GM21381 (cell line): ENCODE data around the gene MBOAT1.
A peak's percentile ranks its signal among the peaks of the same experiment; 100 is the strongest.
"Not testable (repeated sequence)": the region's sequence is repeated elsewhere in the genome, so short reads cannot be mapped to it uniquely, and the experiment has no call there.

Source experiments
- ATAC-seq: cut with Tn5 transposase; IDR thresholded peaks from one replicate; pipeline ENCODE4 v1.9.1; 2021; ENCODE audit warnings: mild to moderate bottlenecking, moderate library complexity; ENCODE audit not compliant: unreplicated experiment

Gene MBOAT1

DNA sequence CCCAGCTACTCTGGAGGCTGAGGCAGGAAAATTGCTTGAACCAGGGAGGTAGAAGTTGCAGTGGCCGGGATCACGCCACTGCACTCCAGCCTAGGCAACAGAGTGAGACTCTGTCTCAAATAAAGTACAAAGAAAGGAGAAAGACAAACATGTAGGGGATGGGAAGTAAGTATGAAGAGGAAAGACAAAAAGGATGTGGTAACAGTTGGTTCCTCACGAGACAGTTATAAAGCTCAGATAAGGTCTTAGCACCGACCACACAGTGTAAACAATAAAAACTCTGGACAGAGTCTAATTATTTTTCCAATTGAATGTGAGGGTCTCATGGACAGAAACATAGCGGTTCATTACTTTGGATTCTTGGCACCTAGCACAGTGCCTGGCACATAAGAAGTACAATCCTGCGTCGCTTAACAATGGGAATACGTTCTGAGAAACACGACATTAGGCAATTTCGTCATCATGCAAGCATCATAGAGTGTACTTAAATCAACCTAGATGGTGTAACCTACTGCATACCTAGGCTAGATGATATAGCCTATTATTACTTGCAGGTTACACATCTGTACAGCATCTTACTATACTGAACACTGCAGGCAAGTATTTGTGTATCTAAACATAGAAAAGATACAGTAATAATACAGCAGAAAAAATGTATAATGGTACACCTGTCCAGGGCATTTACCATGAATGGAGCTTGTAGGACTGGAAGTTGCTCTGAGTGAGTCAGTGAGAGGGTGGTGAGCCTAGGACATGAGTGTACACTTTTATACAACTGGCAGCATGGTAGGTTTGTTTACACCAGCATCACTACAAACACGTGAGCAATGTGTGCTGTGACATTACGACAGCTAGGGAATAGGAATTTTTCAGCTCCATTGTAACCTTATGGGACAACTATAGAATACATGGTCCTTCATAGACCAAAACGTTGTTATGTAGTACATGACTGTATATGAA is 38.2 kb downstream of the MBOAT1 start:
- ATAC-seq = peak; percentile 78

DNA sequence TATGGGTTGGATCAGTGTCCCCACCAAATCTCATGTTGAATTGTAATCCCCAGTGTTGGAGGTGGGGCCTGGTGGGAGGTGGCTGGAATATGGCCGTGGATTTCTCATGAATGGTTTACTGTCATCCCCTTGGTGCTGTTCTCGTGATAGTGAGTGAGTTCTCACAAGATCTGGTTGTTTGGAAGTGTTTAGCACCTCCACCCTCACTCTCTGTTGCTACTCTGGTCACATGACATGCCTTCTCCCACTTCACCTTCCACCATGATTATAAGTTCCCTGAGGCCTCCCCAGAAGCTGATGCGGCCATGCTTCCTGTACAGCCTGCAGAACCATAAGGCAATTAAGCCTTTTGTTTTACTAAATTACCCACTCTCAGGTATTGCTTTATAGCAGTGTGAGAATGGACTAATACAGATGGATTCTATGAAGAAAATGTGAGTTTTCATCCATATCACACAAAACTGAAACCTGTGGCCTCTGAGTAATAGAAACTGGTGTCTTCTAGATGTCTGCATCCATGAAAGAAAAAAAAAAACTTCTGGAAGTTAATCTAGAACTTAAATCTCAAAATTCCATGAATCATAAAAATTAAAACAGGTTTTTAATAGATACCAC is 39.3 kb downstream of the MBOAT1 start:
- no peak for ATAC-seq

DNA sequence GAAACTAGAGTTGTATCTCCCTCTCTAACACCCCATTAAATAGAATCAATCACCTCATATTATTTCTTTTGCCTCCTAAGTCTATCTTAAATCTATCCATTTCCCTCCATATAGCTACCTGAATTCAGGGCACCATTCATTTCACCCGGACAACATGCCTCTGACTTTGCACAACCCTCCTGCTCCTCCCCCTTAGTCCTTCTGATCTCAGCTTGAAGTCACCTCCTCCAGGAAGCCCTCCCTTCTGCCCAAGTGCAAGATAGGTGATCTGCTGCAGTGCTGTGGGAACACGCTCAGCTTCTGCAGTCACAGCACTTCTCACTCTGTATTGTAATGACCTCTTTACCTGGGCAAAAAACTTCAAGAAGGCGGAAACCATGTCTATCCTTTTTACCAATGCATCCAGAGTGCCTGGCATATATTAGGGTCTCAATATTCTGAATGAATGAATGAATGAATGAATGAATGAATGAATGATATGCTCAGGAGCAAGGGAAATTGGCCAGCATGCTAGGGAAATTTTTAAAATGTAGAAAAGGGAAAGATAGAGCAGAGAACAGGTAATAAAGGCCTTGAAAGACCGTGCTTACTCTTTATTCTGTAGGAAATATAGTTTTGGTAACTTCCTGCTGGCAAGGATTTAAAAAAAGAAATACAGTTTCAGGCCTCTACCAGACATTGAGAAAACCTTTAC is 41.7 kb downstream of the MBOAT1 start:
- no peak for ATAC-seq

DNA sequence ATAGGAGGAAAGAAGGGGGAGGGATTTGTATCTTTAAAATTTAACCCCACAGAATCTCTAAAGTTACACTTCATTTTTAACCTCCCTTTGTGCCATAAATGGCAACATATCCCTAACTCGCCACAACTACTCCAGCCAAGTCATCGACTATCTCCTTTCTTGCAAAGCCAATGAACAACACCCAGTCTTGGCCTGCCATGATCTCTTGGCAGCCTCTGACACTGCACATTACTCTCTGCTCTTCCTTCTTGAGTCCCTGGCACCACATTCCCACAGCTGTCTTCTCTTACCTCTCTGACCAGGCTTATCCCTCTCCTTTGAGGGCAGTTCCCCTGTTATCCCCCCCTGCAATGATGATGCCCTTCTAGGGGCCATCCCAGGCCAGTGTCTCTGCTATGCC is 42.5 kb downstream of the MBOAT1 start:
- ATAC-seq = no peak

DNA sequence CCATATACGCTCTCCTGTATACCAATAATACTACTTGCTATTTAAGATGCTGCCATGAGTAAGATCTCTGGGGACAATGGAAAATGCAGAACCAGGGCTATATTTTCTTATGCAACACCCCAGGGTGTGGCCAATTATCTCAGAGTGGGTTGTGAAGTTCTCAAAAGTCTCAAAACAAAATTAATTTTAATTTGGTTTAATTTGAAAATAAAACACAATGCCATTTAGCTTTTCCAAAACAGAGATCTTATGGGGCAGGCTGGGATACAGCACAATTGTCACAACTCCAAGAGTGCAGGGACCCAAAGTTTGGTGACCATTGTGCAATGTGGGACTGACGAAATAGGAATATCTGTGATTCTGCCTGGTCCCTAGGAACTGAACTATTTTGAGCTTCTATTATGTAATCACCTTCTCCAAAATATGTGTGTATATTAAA is 43.1 kb downstream of the MBOAT1 start:
- no peak for ATAC-seq

DNA sequence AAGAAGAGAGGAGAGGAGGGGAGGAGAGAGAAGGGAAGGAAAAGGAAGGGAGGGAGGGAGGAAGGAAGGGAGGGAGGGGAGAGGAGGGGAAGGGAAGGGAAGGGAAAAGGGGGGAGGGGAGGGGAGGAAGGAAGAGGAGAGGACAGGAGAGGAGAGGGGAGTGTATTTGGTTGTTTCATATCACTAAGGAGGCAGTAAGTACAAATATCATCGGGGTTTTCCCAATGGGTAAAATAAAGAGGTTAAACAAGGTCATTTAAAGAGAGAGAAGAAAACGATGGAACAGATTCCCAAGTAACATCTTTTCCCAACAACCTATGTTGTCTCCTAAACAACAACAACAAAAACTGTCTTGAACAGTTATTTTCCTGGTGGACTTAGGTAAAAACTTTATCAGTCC is 43.6 kb downstream of the MBOAT1 start:
- ATAC-seq = no peak

DNA sequence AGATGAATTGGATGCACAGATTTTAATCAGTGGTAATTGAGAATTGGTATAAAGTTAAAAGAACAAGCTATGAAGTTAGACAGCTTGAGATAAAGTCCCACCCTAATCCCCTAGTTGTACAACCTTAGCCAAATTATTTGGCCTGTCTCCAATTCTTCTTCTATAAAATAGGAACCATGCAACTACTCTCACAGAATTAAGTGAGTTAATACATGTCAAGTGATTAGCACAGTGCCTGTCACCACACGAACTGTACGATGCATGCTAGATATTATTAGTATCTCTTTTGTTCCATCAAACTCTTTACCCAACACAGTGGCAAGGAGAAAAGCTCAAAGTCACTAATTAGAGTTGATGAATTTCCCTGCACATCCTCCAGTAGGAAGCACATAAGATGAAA is 44.7 kb downstream of the MBOAT1 start:
- no peak for ATAC-seq

DNA sequence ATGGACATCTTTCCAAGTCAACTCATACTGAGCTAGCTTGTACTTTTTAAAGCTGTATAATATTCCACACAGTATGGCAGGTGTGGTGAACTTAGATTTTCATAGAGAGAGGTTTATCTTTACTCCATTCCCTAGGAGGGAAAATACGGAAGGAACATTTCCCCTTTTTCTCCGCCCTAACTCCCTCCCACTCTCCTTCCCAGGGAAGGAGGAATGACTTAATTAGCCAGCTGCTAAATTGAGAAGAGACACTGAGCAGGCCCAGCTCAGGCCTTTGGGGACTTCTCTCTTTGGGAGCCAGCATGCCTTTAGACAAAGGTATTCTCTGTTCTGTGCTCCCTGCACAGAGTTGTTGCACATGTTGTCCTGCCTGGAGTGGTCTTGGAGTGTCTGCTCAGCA is 46.1 kb downstream of the MBOAT1 start:
- no peak for ATAC-seq

DNA sequence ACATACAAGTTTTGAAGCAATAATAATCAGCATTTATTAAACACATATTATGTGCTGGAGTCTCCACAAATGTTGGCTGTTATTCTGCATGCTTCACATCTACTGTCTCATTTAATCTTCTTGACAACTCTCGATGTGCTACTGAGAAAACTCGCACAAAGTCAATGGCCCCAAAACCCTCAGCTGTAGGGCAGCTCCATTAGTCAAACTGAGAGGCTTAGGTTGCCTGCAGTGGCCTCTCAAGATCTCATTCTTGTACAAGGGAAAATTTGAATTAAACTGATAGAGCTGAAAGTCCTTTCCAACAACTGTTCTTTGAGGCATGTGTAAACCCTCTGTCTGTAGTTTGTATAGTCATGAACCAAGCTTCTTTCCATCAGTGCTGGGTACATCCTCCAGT is 49.8 kb downstream of the MBOAT1 start:
- ATAC-seq = no peak

DNA sequence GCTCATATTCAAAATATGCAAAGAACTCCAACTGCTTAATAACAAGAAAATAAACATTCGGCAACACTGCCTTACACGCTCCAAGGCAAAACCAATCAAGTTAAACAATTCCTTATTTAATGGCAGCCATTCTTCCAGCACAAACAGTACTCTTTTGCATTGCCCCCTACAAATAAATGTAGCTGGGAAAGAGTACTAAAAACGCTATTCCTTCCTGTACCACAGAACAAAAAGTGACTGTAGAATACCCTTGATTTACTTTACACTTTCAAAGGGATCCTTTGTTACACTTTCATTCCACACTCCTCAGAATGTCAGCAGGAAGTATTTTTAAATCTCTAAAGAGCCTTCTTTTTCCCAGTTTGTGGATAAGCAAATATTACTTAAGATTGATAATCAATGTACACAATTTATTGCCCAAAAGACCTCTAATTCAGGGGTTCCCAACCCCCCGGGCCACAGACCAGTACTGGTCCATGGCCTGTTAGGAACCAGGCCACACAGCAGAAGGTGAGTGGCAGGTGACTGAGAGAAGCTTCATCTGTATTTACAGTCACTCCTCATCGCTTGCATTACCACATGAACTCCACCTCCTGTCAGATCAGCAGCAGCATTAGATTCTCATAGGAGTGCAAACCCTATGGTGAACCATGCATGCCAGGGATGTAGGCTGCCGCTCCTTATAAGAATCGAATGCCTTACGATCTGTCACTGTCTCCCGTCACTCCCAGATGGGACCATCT is 51.6 kb downstream of the MBOAT1 start:
- ATAC-seq = no peak

DNA sequence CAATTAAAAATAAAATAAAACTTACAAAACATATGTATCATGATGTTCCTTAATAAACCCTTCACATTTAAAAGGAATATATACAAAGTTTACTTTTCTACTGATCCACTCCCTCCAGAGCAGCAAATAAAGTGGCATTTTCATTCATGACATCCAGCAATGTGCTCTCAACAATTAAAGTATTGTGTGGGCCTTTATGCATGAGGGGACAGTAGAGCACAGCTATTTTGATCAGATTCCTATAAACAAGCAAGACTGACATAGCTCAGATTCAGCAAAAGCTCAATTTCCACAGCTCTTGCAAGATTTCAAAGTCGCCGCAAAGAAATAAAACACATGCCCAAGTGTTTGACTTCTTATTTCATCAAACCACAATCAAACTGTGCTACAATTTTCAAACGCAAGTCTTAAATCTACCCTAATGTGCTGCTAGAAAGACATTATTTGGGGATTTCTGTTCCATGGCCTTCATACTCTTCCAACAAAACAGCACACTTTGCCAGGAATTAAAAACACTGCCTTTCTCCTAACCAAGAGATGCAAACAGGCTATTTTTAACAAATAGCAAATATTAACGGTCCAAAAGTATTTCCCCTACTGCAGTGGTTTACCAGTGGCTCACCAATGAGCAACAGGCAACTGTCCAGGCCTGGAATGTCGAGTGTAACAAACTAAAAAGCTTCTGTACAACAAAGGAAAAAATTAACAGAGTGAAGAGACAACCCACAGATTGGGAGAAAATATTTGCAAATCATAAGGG is 52.3 kb downstream of the MBOAT1 start:
- no peak for ATAC-seq

DNA sequence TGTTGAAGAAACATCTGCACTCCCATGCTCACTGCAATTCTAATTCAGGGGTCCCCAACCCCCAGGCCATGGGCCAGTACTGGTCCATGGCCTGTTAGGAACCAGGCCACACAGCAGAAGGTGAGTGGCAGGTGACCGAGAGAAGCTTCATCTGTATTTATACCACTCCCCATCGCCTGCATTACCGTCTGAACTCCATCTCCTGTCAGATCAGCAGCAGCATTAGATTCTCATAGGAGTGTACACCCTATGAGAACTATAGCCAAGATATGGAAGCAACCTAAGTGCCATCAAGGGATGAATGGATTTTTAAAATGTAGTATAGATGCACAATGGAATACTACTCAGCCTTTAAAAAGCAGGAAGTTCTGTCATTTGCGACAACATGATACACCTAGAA is 53.2 kb downstream of the MBOAT1 start:
- ATAC-seq = no peak

DNA sequence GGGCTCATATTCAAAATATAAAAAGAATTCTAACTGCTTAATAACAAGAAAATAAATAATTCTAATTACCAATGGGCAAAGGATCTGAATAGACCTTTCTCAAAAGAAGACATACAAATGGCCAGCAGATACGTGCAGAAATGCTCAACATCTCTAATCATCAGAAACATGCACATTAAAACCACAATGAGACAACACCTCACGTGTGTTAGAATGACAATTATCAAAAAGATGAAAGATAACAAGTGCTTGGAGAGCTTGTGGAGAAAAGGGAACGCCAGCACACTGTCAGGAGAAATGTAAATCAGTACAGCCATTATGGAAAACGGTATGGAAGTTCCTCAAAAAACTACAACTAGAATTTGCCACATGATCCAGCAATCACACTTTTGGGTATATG is 53.6 kb downstream of the MBOAT1 start:
- ATAC-seq = no peak

DNA sequence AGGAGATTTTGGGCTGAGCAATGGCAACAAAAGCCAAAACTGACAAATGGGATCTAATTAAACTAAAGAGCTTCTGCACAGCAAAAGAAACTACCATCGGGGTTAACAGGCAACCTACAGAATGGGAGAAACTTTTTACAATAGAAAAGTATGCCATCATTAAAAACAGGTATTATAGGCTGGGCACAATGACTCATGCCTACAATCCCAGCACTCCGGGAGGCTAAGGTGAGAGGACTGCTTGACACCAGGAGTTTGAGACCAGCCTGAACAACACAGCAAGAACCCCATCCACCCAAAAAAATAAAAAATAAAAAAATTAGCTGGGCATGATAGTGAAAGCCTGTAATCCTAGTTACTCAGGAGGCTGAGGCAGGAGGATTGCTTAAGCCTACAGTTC is 55.4 kb downstream of the MBOAT1 start:
- ATAC-seq = no peak

DNA sequence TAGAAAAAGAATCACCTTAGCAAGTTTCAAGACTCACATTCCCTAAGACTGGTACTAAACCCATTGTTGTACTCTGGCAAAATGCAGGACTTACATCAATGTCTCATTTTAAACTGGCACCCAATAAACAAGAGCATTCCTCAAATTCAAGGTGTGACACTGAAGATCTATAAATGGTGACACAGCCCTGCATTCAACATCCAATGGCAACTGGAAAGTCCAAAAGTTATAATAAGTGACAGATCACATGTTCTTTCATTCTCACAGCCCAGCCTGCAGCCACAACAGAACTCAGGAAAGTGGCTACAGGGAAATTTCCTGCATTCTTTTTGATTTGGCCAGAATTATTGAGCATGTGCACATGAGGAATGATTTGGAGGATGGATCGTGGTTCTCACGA is 57.5 kb downstream of the MBOAT1 start:
- no peak for ATAC-seq

DNA sequence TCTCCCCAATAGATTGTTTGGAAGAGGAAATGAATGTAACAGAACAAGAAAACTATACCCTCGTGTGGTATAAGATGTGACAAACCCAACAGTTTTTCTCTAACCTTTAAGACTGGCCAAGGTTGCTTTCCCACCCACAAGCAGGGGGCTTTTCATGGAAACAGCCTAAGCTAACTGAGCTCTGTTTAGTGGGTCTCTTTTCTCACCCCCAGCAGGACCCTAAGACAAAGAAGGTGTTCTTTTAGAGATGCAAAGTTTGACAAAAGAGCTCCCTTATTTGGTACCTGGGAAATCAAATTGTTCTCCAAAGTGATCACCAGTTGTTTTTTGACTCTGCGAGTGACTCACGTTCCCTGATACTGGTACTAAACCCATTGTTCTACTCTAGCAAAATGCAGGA is 59.1 kb downstream of the MBOAT1 start:
- no peak for ATAC-seq

DNA sequence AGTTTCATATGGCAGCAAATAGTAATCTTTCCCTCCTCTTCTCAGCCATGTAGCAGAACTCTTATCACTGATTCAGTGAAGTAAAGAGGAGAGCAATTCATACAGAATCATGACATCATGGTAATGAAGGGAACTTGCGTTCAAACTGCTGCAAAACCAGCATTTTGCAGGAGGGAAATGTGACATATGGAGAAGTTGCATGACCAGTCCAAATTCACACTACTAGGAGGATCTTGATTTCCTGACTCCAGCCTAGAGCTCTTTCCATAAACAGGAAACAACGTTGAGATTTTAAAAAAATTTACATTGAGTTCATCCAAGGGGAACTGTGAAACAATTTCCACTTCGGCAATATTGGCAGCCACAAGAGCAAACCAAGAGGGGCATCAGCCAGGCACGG is 63.8 kb downstream of the MBOAT1 start:
- ATAC-seq = no peak

DNA sequence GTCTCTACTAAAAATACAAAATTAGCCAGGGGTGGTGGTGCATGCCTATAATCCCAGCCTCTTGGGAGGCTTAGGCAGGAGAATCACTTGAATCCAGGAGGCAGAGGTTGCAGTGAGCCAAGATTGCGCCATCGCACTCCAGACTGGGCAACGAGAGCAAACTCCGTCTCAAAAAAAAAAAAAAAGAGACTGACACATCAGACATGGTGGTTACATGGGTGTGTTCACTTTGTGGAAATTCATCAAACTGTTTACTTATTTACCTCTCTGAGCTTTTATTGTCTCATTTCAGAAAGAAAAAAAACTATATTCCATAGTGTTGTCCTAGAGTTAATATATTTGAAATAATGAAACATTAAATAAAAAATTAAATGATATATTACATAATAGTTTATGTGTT is 64.8 kb downstream of the MBOAT1 start:
- ATAC-seq = no peak

DNA sequence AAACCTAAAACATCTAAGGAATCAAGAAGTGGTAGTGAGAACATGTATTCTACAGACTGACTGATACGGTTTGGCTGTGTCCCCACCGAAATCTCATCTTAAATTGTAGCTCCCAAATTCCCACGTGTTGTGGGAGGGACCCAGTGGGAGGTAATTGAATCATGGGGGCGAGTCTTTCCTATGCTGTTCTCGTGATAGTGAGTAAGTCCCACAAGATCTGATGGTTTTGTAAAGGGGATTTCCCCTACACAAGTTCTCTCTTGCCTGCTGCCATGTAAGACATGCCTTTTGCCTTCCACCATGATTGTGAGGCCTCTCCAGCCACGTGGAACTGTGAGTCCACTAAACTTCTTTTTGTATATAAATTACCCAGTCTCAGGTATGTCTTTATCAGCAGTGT is 65.4 kb downstream of the MBOAT1 start:
- ATAC-seq = not testable (repeated sequence)

DNA sequence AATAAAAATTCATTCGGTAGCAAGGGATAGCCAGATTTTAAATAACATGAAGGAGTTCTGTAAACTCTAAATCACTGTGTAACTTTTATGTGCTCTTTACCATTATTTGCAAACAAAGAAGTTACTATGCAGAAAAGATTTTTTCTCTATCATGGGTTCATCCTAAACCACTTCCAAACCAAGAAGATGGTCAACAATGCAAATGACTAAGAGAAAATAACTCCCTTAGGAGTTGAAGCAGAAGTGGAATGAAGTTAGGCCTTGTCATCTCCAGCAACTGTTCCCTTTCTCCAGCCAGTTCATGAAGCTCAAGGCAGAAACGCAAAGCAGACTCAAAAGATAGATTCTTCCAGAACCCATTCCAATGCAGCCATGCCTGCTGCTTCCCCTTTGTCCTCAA is 66.0 kb downstream of the MBOAT1 start:
- no peak for ATAC-seq
